ENCODE results near the gene SH2D3C. TPM values are rescaled to one million over a fixed set of nuclear protein-coding genes. Genes with fewer than 3 reads are reported as not detected.

Gene SH2D3C
- total and polyA plus RNA-seq, 2 of the 4 experiments (the other 2 are of a cell fraction), result under 0.01 to 0.24 TPM

DNA sequence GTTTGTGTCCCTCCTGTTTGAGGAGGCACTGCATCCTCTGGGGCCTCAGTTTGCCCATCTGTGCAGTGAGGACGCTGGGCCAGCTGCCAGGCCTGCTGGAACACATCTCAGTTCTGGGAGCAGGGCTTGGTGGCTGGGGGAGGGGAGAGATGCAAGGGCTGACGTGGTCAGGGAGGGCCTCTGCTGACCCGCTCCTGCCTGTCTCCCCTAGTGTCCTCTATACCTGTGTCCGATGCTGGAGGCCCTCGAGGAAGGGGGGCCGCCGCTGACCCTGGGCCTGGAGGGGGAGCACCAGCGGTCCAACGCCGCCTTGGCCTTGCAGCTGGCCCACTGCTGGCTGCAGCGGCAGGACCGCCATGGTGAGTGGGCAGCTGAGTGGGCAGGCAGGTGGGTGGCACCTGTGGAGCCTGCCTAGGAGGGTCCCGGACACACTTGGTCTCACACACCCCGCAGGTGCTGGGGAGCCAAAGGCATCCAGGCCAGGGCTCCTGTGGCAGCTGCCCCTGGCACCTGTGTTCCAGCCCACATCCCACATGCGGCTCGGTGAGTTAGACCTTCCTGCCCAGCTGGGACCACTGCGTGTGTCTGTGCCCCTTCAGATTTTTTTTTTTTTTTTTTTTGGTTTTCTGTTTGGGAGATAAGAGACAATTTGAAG, 30.0 kb upstream of the SH2D3C start:
- Histone ChIP-seq H3K14ac (replicated peaks; ENCODE audit: low read depth, low read length) (no peak overlapping the region), H3K79me1 (ENCODE audit: low read depth in 1 of 2, low read length in 2 of 2) (peaks cover 39 to 58% of the 10 kb centered on the region in 2 experiments), H2AK5ac (ENCODE audit: low read depth, low read length) (no peak overlapping the region), H4K8ac (ENCODE audit: low read depth in 2 of 2, low read length in 2 of 2) (no peak overlapping the region), H3K4me1 (ENCODE audit: control insufficient read depth, insufficient read depth, low read length) (peaks cover 10% of the 10 kb centered on the region), H2BK20ac (ENCODE audit: low read depth, low read length) (no peak overlapping the region), H3K4me2 (ENCODE audit: low read depth, low read length) (no peak overlapping the region), H2BK15ac (ENCODE audit: low read depth, low read length) (no peak overlapping the region), H2AK9ac (replicated peaks; ENCODE audit: low read depth, low read length, poor library complexity) (no peak overlapping the region), H3K23ac (ENCODE audit: low read depth, low read length) (no peak overlapping the region), H3K9ac (ENCODE audit: low read depth, low read length) (no peak overlapping the region), H3K27me3 (ENCODE audit: control insufficient read depth, insufficient read depth, low read length) (no peaks in the 10 kb centered on the region), H3K56ac (ENCODE audit: extremely low read depth, insufficient read depth, low read length) (no peak overlapping the region), H3K36me3 (ENCODE audit: control insufficient read depth, insufficient read depth, low read length) (peaks cover 56% of the 10 kb centered on the region), H3K4ac (ENCODE audit: low read depth, low read length) (no peak overlapping the region), H4K5ac (ENCODE audit: low read depth, low read length) (no peak overlapping the region), H4K20me1 (ENCODE audit: insufficient read depth, low read length) (peaks cover 14% of the 10 kb centered on the region), H3K4me3 (ENCODE audit: insufficient read depth, low read depth, low read length) (no peak overlapping the region), H2BK5ac (ENCODE audit: low read depth, low read length, poor library complexity, severe bottlenecking) (no peak overlapping the region), H4K91ac (ENCODE audit: insufficient read depth, low read depth, low read length) (no peak overlapping the region), H3K27ac (ENCODE audit: insufficient read depth, low read length) (no peak overlapping the region), H3K9me3 (ENCODE audit: control insufficient read depth, insufficient read depth, low read length) (no peaks in the 10 kb centered on the region), H2AFZ (replicated peaks; ENCODE audit: low read length, poor library complexity) (no peak overlapping the region), H2BK120ac (ENCODE audit: low read depth, low read length) (no peak overlapping the region), H3K9me1 (ENCODE audit: insufficient read depth, low read length) (peaks cover 8% of the 10 kb centered on the region; the same call in 1 of the 2 replicates), H3K18ac (ENCODE audit: low read depth, low read length) (no peak overlapping the region)
- TF ChIP-seq BHLHE40 (IDR thresholded peaks at IDR 0.05; ENCODE audit: low read depth, low read length) (no peak), RCOR1 (IDR thresholded peaks at IDR 0.05; ENCODE audit: insufficient replicate concordance, low read length) (no peak), MXI1 (IDR thresholded peaks at IDR 0.05; ENCODE audit: borderline replicate concordance, low read depth, low read length) (no peak), RAD21 (IDR thresholded peaks at IDR 0.05; ENCODE audit: low read length) (no peak), CHD1 (IDR thresholded peaks at IDR 0.05; ENCODE audit: low read depth, low read length) (no peak), CTCF (conservative IDR thresholded peaks at IDR 0.05; ENCODE audit: low read depth, low read length) (no peak), MAZ (IDR thresholded peaks at IDR 0.05; ENCODE audit: borderline replicate concordance, low read depth, low read length) (no peak), ELK1 (IDR thresholded peaks at IDR 0.05; ENCODE audit: borderline replicate concordance, low read depth, low read length) (no peak), FOS (IDR thresholded peaks at IDR 0.05; ENCODE audit: low read depth, low read length) (no peak), RFX5 (IDR thresholded peaks at IDR 0.05; ENCODE audit: low read depth, low read length) (no peak), SMC3 (IDR thresholded peaks at IDR 0.05; ENCODE audit: low read depth, low read length) (no peak), USF2 (IDR thresholded peaks at IDR 0.05; ENCODE audit: low read depth, low read length) (no peak), POLR2A (IDR thresholded peaks at IDR 0.05; ENCODE audit: low read depth, low read length) (no peak), CEBPB (IDR thresholded peaks at IDR 0.05; ENCODE audit: low read depth, low read length) (no peak), NFE2L2 (IDR thresholded peaks at IDR 0.05; ENCODE audit: low read depth, low read length) (no peak), MAFK (IDR thresholded peaks at IDR 0.05; ENCODE audit: low read depth, low read length) (no peak)
- CTCF ChIA-PET, result interaction anchor here (0.6 kb wide), 1 partner anchor 356 kb away, joined by 4 read pairs; no protein-coding TSS in a partner anchor
- intact Hi-C loops (cut with micrococcal nuclease), result no loop called here
- BruUV-seq (replicated peaks), result no TSS peak
- dilution Hi-C loops (cut with HindIII; ENCODE audit: low sequenced_read_pairs, unreplicated experiment), result no loop called here
- no peak for DNase-seq
- in situ Hi-C loops (cut with MboI; ENCODE audit: low sequenced_read_pairs), result no loop called here
- WGBS, 2 experiments (ENCODE audit: extremely low coverage in 2 of 2, insufficient read length in 1 of 2), result 100% methylated on average over 3 of the region's 17 CpGs; no CpG with 5 or more reads in 1 of the 2 experiments
- POLR2A ChIA-PET (ENCODE audit: unreplicated experiment), result no interaction called here
- no peak for ATAC-seq (ENCODE audit: low read depth)

All from IMR-90 (cell line).